ENCODE data around the gene SLAMF9. TPM values are rescaled to one million over a fixed set of nuclear protein-coding genes. Genes with fewer than 3 reads are reported as not detected.

The SLAMF9 gene
- polyA plus RNA-seq, 1 donor (not counting 4 experiments of a cell fraction or from before 2014, with no cell fraction given): 0.31 TPM

- H3K4me3 ChIP-seq (ENCODE audit: control insufficient read depth in 2 of 3, extremely low read depth in 1 of 3, insufficient read depth in 2 of 3, low read depth in 1 of 3, low read length in 3 of 3): no peak overlapping the region
- H3K36me3 ChIP-seq (ENCODE audit: control insufficient read depth in 2 of 2, extremely low read depth in 1 of 2, insufficient read depth in 2 of 2, low read length in 2 of 2): no peaks in the 10 kb centered on the region
- no peaks in the 10 kb centered on the region for H3K9me1 ChIP-seq (ENCODE audit: control insufficient read depth, extremely low read depth, insufficient read depth, low read length)
- no peaks in the 10 kb centered on the region for H3K9me3 ChIP-seq (ENCODE audit: control insufficient read depth, low read depth, low read length)
- FAIRE-seq (peak; percentile 20), DNase-seq (ENCODE audit: low read depth, low spot score) (no peak)
- no peak overlapping the region for H3K4me2 ChIP-seq (ENCODE audit: control insufficient read depth, extremely low read depth, insufficient read depth, low read depth, low read length)
- no peak overlapping the region for H3K9ac ChIP-seq (ENCODE audit: control insufficient read depth, extremely low read depth, insufficient read depth, low read length)
- no peaks in the 10 kb centered on the region for H3K79me2 ChIP-seq (ENCODE audit: control insufficient read depth, insufficient read depth, low read length)
- H3K27me3 ChIP-seq (ENCODE audit: control insufficient read depth, extremely low read depth, insufficient read depth, low read length): no peaks in the 10 kb centered on the region
- TF ChIP-seq CTCF (optimal IDR thresholded peaks at IDR 0.05 in 1 of 3, IDR thresholded peaks at IDR 0.05 in 1 of 3, conservative IDR thresholded peaks at IDR 0.05 in 1 of 3; ENCODE audit: extremely low read depth in 1 of 3, insufficient read depth in 2 of 3, low read length in 3 of 3) (no peak), EZH2 (IDR thresholded peaks at IDR 0.05; ENCODE audit: low read length) (no peak)
- H3K27ac ChIP-seq (ENCODE audit: control insufficient read depth, insufficient read depth, low read length): no peak overlapping the region
- peak overlapping the region; percentile 50 for H2AFZ ChIP-seq (ENCODE audit: control insufficient read depth, low read length)
- dilution Hi-C loops (cut with MboI; ENCODE audit: extremely low pct_ligation_motif_present, low sequenced_read_pairs): no loop called here
- no peaks in the 10 kb centered on the region for H4K20me1 ChIP-seq (ENCODE audit: control insufficient read depth, extremely low read depth, insufficient read depth, low read length)
- H3K4me1 ChIP-seq (ENCODE audit: control insufficient read depth, extremely low read depth, insufficient read depth, low read length): peaks cover 33% of the 10 kb centered on the region
Observed at GRCh38 chr1:159999204-159999603, 45.2 kb upstream of the SLAMF9 start.

- no peak overlapping the region for H3K27ac ChIP-seq (ENCODE audit: control insufficient read depth, insufficient read depth, low read length)
- no peaks in the 10 kb centered on the region for H3K9me1 ChIP-seq (ENCODE audit: control insufficient read depth, extremely low read depth, insufficient read depth, low read length)
- no peaks in the 10 kb centered on the region for H3K27me3 ChIP-seq (ENCODE audit: control insufficient read depth, extremely low read depth, insufficient read depth, low read length)
- no peak overlapping the region for H2AFZ ChIP-seq (ENCODE audit: control insufficient read depth, low read length)
- peak overlapping the region; percentile 59 for H3K4me2 ChIP-seq (ENCODE audit: control insufficient read depth, extremely low read depth, insufficient read depth, low read depth, low read length)
- no peak overlapping the region for H3K9ac ChIP-seq (ENCODE audit: control insufficient read depth, extremely low read depth, insufficient read depth, low read length)
- no peaks in the 10 kb centered on the region for H3K36me3 ChIP-seq (ENCODE audit: control insufficient read depth in 2 of 2, extremely low read depth in 1 of 2, insufficient read depth in 2 of 2, low read length in 2 of 2)
- H3K4me1 ChIP-seq (ENCODE audit: control insufficient read depth, extremely low read depth, insufficient read depth, low read length): peaks cover 23% of the 10 kb centered on the region
- dilution Hi-C loops (cut with MboI; ENCODE audit: extremely low pct_ligation_motif_present, low sequenced_read_pairs): no loop called here
- no peak overlapping the region for H3K4me3 ChIP-seq (ENCODE audit: control insufficient read depth in 2 of 3, extremely low read depth in 1 of 3, insufficient read depth in 2 of 3, low read depth in 1 of 3, low read length in 3 of 3)
- no peaks in the 10 kb centered on the region for H3K9me3 ChIP-seq (ENCODE audit: control insufficient read depth, low read depth, low read length)
- no peak for TF ChIP-seq EZH2 (IDR thresholded peaks at IDR 0.05; ENCODE audit: low read length)
- no peak for TF ChIP-seq CTCF (optimal IDR thresholded peaks at IDR 0.05 in 1 of 3, IDR thresholded peaks at IDR 0.05 in 1 of 3, conservative IDR thresholded peaks at IDR 0.05 in 1 of 3; ENCODE audit: extremely low read depth in 1 of 3, insufficient read depth in 2 of 3, low read length in 3 of 3)
- DNase-seq (ENCODE audit: low read depth, low spot score): peak; percentile 67
- H4K20me1 ChIP-seq (ENCODE audit: control insufficient read depth, extremely low read depth, insufficient read depth, low read length): no peaks in the 10 kb centered on the region
- H3K79me2 ChIP-seq (ENCODE audit: control insufficient read depth, insufficient read depth, low read length): no peaks in the 10 kb centered on the region
- peak; percentile 95 for FAIRE-seq
Observed at GRCh38 chr1:159996653-159997052, 42.6 kb upstream of the SLAMF9 start.
